Tibial artery (tissue), 4 donors: ENCODE results near the gene PLEKHM1.

Experiments
- DNase-seq, 2 donors: peaks; one replicate each; pipeline ENCODE4 v3.0.0-alpha.2; 2019
- H3K27ac ChIP-seq, 2 donors: fragments of 200-600 bp; sonication (generic) in 1 of 2; 1 replicate in 1 of 2; 2 replicates in 1 of 2; pipeline ENCODE4 v1.5.1; 2018 to 2019; ENCODE audit warnings: mild to moderate bottlenecking in 1 of 2
- H3K27me3 ChIP-seq, 2 donors: fragments of 200-600 bp; sonication (generic) in 1 of 2; one replicate each; pipeline versions ENCODE4 v1.5.1 to v1.6.0; 2016 to 2019
- H3K36me3 ChIP-seq, 3 donors: fragments of 200-600 bp; sonication (generic) in 2 of 3; one replicate each; pipeline ENCODE4 v1.5.1; 2016 to 2019; ENCODE audit warnings: mild to moderate bottlenecking in 2 of 3
- H3K4me1 ChIP-seq, 4 donors: fragments of 200-600 bp; sonication (generic) in 2 of 4; 1 replicate in 3 of 4; 2 replicates in 1 of 4; pipeline ENCODE4 v1.5.1; 2016 to 2019
- H3K4me3 ChIP-seq, 2 donors: fragments of 200-600 bp; sonication (generic) in 1 of 2; 1 replicate in 1 of 2; 2 replicates in 1 of 2; pipeline ENCODE4 v1.5.1; 2018 to 2019; ENCODE audit warnings: mild to moderate bottlenecking in 2 of 2
- H3K9me3 ChIP-seq, 3 donors: fragments of 200-600 bp; sonication (generic) in 1 of 3; one replicate each; pipeline ENCODE4 v1.5.1; 2016 to 2019
- intact Hi-C: fragments of 100-400 bp; cut with DNase I; formaldehyde crosslinking; loops from one replicate; pipeline ENCODE4 v1.15.0; 2023; ENCODE audit warnings: low total_unique reads
- TF ChIP-seq, protein P1 (sequence below), 2 experiments: fragments of 200-600 bp in 1 of 2; fragments of 450-650 bp in 1 of 2; IDR thresholded peaks; one replicate each; pipeline ENCODE4 v1.5.1; 2017 to 2019; ENCODE audit warnings: antibody characterized with exemption in 2 of 2, mild to moderate bottlenecking in 1 of 2, moderate library complexity in 1 of 2

Gene PLEKHM1

DNA sequence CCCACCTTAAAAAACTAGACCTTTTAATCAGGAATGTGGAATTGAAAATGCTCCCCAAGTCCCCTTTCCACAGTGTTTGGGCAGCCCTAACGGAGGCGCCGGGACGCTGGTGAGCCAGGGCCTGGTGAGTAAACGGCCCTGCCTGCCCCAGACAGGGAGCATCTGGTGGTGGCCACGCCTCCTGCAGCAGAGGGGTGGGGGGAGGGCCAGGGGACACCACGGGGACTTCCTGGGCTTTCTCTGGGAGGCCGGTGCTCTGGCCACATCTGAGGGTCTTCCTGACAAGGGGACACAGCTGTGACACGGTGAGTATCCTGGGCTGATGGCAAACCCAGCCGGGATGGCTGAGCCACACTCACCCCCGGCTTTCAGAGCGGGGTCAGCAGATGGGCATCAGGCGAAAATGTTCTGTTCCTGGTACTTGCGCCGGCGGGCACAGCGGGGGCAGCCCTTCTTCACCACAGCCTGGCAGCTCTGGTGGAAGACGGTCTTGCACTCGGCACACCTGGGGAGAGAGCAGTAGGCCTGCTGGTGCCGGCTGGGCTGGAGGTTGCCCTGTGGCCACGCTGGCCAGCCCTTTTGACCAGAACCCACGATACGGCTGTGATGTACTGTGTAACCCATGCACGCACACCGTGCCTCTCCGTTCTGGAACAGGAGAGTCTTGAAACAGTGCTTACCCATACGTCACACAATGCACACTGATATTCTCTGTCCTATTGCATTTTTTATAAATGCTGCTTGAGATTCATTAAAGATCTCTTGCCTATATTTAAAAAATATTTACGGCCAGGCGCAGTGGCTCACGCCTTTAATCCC is 52.8 kb downstream of the PLEKHM1 start:
- H3K4me3 ChIP-seq, result no peak overlapping the region
- peaks cover 45 to 71% (median 65%) of the 10 kb centered on the region in 3 donors for H3K36me3 ChIP-seq
- no peak overlapping the region for H3K27ac ChIP-seq
- intact Hi-C loops, result no loop called here
- peaks cover 0 to 11% of the 10 kb centered on the region in 2 donors for H3K27me3 ChIP-seq
- TF ChIP-seq, protein P1, sequence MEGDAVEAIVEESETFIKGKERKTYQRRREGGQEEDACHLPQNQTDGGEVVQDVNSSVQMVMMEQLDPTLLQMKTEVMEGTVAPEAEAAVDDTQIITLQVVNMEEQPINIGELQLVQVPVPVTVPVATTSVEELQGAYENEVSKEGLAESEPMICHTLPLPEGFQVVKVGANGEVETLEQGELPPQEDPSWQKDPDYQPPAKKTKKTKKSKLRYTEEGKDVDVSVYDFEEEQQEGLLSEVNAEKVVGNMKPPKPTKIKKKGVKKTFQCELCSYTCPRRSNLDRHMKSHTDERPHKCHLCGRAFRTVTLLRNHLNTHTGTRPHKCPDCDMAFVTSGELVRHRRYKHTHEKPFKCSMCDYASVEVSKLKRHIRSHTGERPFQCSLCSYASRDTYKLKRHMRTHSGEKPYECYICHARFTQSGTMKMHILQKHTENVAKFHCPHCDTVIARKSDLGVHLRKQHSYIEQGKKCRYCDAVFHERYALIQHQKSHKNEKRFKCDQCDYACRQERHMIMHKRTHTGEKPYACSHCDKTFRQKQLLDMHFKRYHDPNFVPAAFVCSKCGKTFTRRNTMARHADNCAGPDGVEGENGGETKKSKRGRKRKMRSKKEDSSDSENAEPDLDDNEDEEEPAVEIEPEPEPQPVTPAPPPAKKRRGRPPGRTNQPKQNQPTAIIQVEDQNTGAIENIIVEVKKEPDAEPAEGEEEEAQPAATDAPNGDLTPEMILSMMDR (IDR thresholded peaks at IDR 0.05), result no peak
- peaks cover 0 to 10% (median 8%) of the 10 kb centered on the region in 4 donors for H3K4me1 ChIP-seq
- DNase-seq, result no peak
- no peaks in the 10 kb centered on the region for H3K9me3 ChIP-seq

DNA sequence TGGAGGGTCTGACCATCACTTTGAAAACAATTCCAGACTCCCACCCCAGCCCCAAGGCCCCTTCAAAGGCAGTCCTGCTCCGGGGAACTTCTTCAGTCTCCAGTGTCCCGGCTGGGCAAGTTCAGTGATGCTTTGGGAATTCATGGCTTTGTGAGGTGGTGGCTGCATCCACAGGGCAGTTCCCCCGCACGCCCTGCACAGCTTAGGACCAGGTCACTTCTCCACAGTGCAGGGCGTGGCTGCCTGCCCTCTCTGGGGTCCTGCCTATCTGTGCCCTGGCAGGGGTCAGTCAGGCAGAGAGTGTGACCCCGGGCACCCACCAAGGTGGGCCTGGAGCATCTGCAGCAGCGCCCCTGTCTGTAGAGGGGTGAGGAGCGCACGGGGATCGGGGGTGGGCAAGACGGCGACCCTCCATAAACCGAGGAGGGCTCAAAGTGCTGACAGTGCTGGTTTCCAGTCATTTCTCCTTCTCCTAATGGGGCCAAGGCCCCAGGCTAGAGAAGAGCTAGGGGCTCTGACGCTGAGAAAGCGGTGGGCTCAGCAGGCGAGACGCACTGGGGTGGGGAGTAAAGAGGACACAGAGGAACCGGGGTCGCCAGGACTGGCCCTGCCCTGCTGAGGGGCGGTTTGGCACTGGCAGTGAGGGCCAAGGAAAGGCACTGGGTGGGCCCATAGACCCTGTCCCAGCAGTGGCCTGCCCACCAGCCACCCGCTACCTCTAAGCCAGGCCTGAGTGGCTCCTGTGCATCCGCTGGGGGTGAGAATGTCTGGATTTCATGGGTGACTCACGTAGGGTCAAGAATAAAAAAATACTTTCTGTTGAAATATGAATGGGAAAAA is 53.7 kb downstream of the PLEKHM1 start:
- Histone ChIP-seq H3K27ac (no peak overlapping the region), H3K27me3 (peaks cover 0 to 20% of the 10 kb centered on the region in 2 donors), H3K4me3 (no peak overlapping the region), H3K36me3 (peaks cover 45 to 71% (median 65%) of the 10 kb centered on the region in 3 donors), H3K9me3 (no peaks in the 10 kb centered on the region), H3K4me1 (peaks cover 0 to 18% (median 16%) of the 10 kb centered on the region in 4 donors)
- TF ChIP-seq, protein P1 (IDR thresholded peaks at IDR 0.05), result no peak
- intact Hi-C loops, result no loop called here
- DNase-seq, result no peak

DNA sequence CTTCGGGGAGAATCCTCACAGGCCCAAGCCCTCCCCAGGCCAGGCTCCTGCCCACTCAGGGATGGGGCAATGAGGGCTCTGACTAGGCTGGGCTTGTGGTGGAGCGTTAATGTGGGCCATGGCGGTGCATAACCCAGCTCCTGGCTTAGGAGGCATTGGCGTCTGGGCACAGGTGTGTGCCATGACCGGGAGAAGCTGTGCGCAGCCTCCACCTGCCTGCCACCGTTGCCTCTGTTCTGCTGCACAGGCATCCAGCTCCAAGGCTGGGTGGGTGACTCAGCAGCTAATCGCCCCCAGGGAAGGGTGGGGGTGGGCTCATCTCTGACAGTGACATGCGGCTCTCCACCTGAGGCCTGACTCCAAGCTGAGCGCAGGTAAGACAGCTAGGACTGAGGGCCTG is 54.4 kb downstream of the PLEKHM1 start:
- peaks cover 45 to 69% (median 63%) of the 10 kb centered on the region in 3 donors for H3K36me3 ChIP-seq
- TF ChIP-seq, protein P1 (IDR thresholded peaks at IDR 0.05), result no peak

DNA sequence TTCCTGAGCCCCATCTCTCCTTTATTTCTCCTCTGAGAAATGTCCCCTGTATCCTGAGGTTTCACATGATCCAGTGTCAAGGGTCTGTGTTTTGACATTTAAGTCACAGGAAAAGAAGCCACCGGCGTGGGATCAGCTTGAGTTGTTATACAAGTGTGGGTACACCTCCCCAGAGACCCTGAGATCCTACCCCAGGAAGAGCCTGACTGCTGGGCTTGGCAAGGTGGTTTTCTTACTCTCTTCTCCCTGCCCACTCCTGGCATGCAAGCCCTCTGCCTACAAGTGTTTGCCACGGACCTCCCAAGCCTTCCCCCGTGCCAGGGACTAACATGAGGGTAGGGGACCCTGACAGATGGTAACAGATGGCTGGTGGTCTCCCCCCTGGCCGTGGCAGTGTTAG is 55.0 kb downstream of the PLEKHM1 start:
- no peak overlapping the region for H3K27ac ChIP-seq

More for the DNA sequence above, 54.4 kb downstream of the PLEKHM1 start:
- H3K4me3 ChIP-seq, result no peak overlapping the region
- H3K27ac ChIP-seq, result no peak overlapping the region
- DNase-seq, result no peak
- peaks cover 0 to 26% of the 10 kb centered on the region in 2 donors for H3K27me3 ChIP-seq
- no peaks in the 10 kb centered on the region for H3K9me3 ChIP-seq
- H3K4me1 ChIP-seq, result peaks cover 3 to 25% (median 23%) of the 10 kb centered on the region in 4 donors
- intact Hi-C loops, result no loop called here

DNA sequence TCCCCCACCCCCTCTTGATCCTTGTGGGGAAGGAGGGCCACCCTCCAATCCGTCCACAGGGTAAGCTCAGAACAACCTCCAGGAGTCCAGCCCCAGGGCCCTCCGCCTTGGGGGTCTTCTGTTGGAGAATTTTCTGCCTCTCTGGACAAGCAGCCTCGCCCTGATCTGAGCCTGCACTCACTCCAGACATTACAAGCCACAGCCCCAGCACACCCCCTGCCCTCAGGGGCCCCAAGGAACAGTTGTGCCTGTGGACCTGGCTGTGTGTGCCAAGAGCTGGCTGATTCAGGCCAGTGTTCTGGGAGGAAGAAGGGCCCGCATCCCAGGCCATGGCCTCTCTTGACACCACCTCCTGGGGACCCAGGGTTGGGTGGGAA is 57.4 kb downstream of the PLEKHM1 start:
- TF ChIP-seq, protein P1 (IDR thresholded peaks at IDR 0.05), result no peak
- intact Hi-C loops, result no loop called here
- Histone ChIP-seq H3K4me1 (peaks cover 4 to 55% (median 43%) of the 10 kb centered on the region in 4 donors), H3K27ac (no peak overlapping the region), H3K4me3 (peak overlapping the region; percentile 41 to 50), H3K9me3 (no peaks in the 10 kb centered on the region), H3K27me3 (peaks cover 0 to 56% of the 10 kb centered on the region in 2 donors), H3K36me3 (peaks cover 24 to 41% (median 36%) of the 10 kb centered on the region in 3 donors)
- DNase-seq, result no peak

More for the DNA sequence above, 55.0 kb downstream of the PLEKHM1 start:
- Histone ChIP-seq H3K4me1 (peaks cover 4 to 32% (median 30%) of the 10 kb centered on the region in 4 donors), H3K4me3 (no peak overlapping the region), H3K27me3 (peaks cover 0 to 33% of the 10 kb centered on the region in 2 donors), H3K9me3 (no peaks in the 10 kb centered on the region), H3K36me3 (peaks cover 45 to 62% (median 57%) of the 10 kb centered on the region in 3 donors)
- TF ChIP-seq, protein P1 (IDR thresholded peaks at IDR 0.05), result no peak
- intact Hi-C loops, result no loop called here
- no peak for DNase-seq
